ENCODE data around the gene VPS33B.

- no peak for TF ChIP-seq CTCF (IDR thresholded peaks at IDR 0.05)
- no peak for TF ChIP-seq POLR2A (IDR thresholded peaks at IDR 0.05)
Observed at GRCh38 chr15:91068966-91069365, 46.6 kb upstream of the VPS33B start.

Data from testis (tissue), 2 donors.